Measurements from ENCODE around the gene PEX14.

PEX14 gene

DNA sequence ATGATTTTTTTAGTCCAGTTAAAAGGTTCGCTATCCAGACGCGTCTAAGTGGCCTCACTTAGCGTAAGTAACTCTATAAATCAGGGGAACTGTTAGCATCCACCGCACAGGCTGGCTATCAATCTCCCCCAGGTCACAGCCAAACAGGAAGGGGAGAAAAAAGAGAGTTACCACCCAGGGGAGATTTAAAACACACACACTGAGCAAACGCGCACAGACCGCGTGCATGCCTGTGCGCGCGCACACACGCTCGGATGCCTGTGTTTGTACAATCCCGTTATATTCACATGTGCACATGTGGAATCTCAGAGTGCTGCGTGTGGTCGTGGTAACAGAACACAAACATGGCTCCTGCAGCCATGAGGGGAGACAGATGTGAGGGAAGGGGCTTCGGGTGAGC, 196.3 kb downstream of the PEX14 start:
- Histone ChIP-seq H3K27me3 (ENCODE audit: insufficient read depth, poor library complexity, severe bottlenecking) (no peaks in the 10 kb centered on the region), H3K27ac (replicated peaks) (no peak overlapping the region), H3K4me3 (replicated peaks; ENCODE audit: insufficient read depth, low read length) (no peak overlapping the region)
- TF ChIP-seq, protein P1, sequence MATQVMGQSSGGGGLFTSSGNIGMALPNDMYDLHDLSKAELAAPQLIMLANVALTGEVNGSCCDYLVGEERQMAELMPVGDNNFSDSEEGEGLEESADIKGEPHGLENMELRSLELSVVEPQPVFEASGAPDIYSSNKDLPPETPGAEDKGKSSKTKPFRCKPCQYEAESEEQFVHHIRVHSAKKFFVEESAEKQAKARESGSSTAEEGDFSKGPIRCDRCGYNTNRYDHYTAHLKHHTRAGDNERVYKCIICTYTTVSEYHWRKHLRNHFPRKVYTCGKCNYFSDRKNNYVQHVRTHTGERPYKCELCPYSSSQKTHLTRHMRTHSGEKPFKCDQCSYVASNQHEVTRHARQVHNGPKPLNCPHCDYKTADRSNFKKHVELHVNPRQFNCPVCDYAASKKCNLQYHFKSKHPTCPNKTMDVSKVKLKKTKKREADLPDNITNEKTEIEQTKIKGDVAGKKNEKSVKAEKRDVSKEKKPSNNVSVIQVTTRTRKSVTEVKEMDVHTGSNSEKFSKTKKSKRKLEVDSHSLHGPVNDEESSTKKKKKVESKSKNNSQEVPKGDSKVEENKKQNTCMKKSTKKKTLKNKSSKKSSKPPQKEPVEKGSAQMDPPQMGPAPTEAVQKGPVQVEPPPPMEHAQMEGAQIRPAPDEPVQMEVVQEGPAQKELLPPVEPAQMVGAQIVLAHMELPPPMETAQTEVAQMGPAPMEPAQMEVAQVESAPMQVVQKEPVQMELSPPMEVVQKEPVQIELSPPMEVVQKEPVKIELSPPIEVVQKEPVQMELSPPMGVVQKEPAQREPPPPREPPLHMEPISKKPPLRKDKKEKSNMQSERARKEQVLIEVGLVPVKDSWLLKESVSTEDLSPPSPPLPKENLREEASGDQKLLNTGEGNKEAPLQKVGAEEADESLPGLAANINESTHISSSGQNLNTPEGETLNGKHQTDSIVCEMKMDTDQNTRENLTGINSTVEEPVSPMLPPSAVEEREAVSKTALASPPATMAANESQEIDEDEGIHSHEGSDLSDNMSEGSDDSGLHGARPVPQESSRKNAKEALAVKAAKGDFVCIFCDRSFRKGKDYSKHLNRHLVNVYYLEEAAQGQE (IDR thresholded peaks at IDR 0.05; ENCODE audit: insufficient replicate concordance, low read depth), result no peak
- no peak for TF ChIP-seq POLR2AphosphoS5 (IDR thresholded peaks at IDR 0.05; ENCODE audit: low read depth)
- TF ChIP-seq SPI1 (IDR thresholded peaks at IDR 0.05; ENCODE audit: borderline replicate concordance, low read depth), result no peak
- TF ChIP-seq GABPA (IDR thresholded peaks at IDR 0.05; ENCODE audit: low read depth), result no peak
- TF ChIP-seq, protein P2, sequence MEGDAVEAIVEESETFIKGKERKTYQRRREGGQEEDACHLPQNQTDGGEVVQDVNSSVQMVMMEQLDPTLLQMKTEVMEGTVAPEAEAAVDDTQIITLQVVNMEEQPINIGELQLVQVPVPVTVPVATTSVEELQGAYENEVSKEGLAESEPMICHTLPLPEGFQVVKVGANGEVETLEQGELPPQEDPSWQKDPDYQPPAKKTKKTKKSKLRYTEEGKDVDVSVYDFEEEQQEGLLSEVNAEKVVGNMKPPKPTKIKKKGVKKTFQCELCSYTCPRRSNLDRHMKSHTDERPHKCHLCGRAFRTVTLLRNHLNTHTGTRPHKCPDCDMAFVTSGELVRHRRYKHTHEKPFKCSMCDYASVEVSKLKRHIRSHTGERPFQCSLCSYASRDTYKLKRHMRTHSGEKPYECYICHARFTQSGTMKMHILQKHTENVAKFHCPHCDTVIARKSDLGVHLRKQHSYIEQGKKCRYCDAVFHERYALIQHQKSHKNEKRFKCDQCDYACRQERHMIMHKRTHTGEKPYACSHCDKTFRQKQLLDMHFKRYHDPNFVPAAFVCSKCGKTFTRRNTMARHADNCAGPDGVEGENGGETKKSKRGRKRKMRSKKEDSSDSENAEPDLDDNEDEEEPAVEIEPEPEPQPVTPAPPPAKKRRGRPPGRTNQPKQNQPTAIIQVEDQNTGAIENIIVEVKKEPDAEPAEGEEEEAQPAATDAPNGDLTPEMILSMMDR (IDR thresholded peaks at IDR 0.05; ENCODE audit: insufficient read depth, low read length), result no peak
- DNase-seq (ENCODE audit: low read depth in 1 of 2, low spot score in 1 of 2), result no peak

DNA sequence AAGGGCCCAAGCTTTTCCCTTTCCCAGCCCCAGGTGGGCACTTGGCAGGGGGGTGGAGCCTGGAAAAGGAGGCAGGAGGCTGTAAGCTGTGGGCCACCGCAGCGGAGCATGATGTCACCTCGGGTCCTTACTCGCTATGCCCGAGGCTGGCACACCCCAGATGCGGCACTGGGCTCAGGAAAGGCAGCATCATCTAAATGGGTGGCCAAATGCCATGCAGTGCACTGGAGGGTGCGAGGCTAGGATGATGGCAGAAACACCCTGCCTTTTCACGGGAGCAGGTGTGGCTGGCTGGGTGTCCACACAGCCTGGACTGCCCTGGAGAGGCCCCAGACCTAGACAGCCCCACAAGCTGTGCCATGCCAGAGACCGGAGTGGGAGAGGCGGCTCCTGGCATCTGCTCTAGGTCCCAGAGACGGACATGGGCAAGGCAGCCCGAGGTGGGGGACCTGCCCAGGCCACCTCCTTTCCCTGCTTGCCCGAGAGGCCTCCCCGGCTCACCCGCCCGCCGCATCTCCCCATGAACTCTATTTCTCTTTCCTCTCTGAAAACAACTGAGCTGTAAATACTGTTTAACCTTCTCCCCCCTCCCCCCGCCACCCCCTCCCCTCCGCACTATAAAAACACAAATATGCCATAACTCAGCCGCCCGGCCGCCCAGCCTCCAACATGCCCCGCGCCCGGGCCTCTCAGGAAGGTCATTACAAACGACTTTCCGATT, 197.0 kb downstream of the PEX14 start:
- DNase-seq (ENCODE audit: low read depth in 1 of 2, low spot score in 1 of 2), result no peak
- TF ChIP-seq POLR2AphosphoS5 (IDR thresholded peaks at IDR 0.05; ENCODE audit: low read depth) (no peak), SPI1 (IDR thresholded peaks at IDR 0.05; ENCODE audit: borderline replicate concordance, low read depth) (no peak), GABPA (IDR thresholded peaks at IDR 0.05; ENCODE audit: low read depth) (no peak)
- TF ChIP-seq, protein P1 (IDR thresholded peaks at IDR 0.05; ENCODE audit: insufficient replicate concordance, low read depth), result no peak
- TF ChIP-seq, protein P2 (IDR thresholded peaks at IDR 0.05; ENCODE audit: insufficient read depth, low read length), result no peak
- no peak overlapping the region for H3K27ac ChIP-seq (replicated peaks)
- no peaks in the 10 kb centered on the region for H3K27me3 ChIP-seq (ENCODE audit: insufficient read depth, poor library complexity, severe bottlenecking)
- H3K4me3 ChIP-seq (replicated peaks; ENCODE audit: insufficient read depth, low read length), result no peak overlapping the region

DNA sequence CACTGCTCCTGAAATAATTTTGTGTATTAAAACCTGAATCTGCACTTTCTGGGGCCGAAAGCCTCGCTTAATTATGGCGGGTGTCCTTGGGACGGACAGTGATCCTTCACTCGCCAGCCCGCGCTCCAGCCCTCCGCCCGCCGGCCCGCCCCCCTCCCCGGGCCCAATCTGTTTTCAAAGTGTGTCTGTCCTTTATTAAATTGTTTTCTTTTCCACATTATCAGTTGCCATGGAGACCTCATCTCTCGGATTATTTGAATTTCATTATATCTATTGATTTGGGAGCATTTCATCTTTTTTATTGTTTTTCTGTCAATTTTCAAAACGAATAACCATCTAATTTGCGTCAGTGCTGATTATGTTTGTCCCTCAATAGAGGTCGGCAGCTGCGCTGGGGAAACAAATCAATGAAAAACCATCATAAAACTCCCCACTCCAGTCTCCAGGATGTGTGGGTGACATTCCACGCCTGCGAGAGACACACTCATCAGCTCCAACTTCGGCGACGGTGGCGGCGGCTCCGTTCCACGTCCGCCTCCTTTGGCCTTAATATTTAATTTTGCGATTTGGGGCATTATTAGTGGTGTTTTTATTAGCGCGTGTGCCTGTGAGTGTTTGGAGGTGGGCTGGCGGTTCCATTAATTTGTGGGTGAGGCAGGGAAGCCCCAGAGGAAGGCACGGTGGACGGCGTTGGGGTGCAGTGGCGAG, 197.7 kb downstream of the PEX14 start:
- H3K27me3 ChIP-seq (ENCODE audit: insufficient read depth, poor library complexity, severe bottlenecking), result no peaks in the 10 kb centered on the region
- DNase-seq (ENCODE audit: low read depth in 1 of 2, low spot score in 1 of 2), result no peak
- TF ChIP-seq, protein P1 (IDR thresholded peaks at IDR 0.05; ENCODE audit: insufficient replicate concordance, low read depth), result no peak
- TF ChIP-seq, protein P2 (IDR thresholded peaks at IDR 0.05; ENCODE audit: insufficient read depth, low read length), result no peak
- no peak for TF ChIP-seq POLR2AphosphoS5 (IDR thresholded peaks at IDR 0.05; ENCODE audit: low read depth)
- TF ChIP-seq GABPA (IDR thresholded peaks at IDR 0.05; ENCODE audit: low read depth), result no peak
- no peak for TF ChIP-seq SPI1 (IDR thresholded peaks at IDR 0.05; ENCODE audit: borderline replicate concordance, low read depth)
- no peak overlapping the region for H3K27ac ChIP-seq (replicated peaks)
- H3K4me3 ChIP-seq (replicated peaks; ENCODE audit: insufficient read depth, low read length), result no peak overlapping the region

Measured in HL-60 (cell line).